AG09319 (cell line): ENCODE results near the gene CFAP97.
"Not testable (repeated sequence)": the region's sequence is repeated elsewhere in the genome, so short reads cannot be mapped to it uniquely, and the experiment has no call there.

Experiments
- DNase-seq: peaks from one replicate; pipeline ENCODE4 v3.0.0-alpha.2; 2010; ENCODE audit warnings: low read depth; ENCODE audit errors: extremely low read depth
- TF ChIP-seq, protein P1 (sequence below): IDR thresholded peaks from 2 replicates; pipeline ENCODE4 v1.5.1; 2011; ENCODE audit warnings: low read depth, mild to moderate bottlenecking, inconsistent platforms, low read length, moderate library complexity

Gene CFAP97

DNA sequence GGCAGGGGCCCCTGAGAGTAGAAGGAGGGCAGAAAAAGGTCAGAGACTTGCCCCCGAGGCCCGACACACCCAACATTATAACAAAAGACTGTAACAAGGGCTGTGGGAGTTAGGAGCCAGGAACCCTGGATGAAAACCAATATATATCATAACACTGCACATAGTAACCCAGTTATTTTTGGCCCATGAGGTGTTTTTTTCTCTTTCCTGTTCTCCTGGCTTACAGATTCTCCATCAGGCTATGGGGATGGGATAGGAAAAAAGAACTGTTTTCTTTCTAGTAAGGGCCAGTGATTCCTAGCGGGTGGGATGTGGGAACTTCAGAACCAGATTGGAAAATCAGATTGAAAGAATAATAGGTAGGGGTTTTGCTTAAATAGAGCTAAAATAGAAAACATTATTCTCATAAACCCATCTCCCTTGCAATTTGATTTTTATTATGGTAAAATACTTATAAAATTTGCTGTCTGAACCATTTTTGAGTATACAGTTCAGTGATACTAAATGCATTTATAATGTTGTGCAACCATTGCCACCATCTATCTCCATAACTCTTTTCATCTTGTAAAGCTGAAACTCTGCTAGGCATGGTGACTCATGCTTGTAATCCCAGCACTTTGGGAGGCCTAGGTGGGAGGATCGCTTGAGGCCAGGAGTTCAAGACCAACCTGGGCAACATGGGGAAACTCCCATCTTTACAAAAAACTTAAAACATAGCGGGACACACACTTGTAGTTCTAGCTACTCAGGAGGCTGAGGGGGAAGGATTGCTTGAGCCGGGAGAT lies 39.1 kb upstream of the CFAP97 start:
- no peak for DNase-seq
- TF ChIP-seq, protein P1, sequence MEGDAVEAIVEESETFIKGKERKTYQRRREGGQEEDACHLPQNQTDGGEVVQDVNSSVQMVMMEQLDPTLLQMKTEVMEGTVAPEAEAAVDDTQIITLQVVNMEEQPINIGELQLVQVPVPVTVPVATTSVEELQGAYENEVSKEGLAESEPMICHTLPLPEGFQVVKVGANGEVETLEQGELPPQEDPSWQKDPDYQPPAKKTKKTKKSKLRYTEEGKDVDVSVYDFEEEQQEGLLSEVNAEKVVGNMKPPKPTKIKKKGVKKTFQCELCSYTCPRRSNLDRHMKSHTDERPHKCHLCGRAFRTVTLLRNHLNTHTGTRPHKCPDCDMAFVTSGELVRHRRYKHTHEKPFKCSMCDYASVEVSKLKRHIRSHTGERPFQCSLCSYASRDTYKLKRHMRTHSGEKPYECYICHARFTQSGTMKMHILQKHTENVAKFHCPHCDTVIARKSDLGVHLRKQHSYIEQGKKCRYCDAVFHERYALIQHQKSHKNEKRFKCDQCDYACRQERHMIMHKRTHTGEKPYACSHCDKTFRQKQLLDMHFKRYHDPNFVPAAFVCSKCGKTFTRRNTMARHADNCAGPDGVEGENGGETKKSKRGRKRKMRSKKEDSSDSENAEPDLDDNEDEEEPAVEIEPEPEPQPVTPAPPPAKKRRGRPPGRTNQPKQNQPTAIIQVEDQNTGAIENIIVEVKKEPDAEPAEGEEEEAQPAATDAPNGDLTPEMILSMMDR: no peak

DNA sequence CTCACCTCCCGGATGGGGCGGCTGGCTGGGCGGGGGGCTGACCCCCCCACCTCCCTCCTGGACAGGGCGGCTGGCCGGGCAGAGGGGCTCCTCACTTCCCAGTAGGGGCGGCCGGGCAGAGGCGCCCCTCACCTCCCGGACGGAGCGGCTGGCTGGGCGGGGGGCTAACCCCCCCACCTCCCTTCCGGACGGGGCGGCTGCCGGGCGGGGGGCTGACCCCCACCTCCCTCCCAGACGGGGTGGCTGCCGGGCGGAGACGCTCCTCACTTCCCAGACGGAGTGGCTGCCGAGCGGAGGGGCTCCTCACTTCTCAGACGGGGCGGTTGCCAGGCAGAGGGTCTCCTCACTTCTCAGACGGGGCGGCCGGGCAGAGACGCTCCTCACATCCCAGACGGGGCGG lies 36.7 kb upstream of the CFAP97 start:
- not testable (repeated sequence) for DNase-seq

DNA sequence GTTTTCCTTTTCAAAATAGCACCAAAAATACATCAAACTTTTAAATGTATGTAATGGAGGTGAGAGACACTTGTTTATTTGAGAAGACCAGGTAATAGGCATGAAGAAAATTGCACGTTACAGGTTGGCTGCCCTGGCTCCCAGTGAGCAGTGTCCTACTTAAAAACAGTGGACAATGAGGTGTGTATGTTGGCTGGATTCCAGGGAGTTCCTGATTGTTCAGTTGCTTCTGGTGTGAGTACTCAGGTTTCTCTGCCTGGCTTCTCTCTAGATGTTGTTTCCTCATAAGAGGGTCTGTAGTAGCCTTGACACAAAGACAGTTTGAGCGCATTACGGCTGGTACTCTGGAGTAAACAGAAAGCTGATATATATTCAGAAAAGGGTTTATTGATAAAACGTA lies 35.0 kb upstream of the CFAP97 start:
- TF ChIP-seq, protein P1: no peak
- DNase-seq: no peak

DNA sequence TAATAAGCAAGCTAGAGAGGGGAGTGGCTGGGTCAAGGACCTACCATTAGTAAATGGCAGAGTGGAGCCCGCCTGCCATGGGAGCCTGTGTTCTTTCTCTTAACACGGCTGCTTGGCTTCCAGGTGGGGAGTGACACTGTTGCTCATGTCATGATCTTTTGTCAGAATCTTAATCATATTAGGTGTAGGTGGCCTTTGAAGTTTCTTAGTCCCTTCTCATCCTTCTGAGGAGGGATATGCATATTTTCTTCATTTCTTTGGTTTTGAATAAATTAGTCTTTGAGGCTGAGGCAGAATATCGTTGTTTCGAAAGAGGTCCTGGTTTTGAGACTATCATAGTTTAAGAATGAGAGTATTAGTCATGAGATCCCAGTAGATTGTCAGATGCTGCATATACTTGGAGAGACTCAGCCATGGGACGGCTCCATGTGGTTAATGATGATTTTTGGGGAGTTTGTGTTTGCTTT lies 34.4 kb upstream of the CFAP97 start:
- DNase-seq: no peak
- TF ChIP-seq, protein P1: no peak

DNA sequence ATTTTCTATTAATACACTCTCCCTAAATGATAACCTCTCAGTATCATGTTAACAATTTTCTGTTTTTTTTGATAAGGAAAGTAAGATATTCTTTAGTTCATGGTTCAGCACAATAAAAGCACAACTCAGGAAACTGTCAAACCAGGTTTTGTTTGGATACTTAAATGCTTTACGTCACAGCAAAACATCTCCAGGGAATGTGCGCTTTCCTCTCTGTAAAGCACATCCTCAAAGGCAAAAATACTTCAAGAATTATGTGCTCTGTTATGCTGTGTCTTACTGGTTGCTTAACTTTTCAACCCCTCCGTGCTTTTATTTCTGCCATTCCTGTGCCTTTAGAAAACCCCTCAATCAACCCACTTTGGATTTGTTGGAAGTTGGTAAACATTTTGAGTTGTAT lies 33.4 kb upstream of the CFAP97 start:
- TF ChIP-seq, protein P1: no peak
- DNase-seq: no peak

DNA sequence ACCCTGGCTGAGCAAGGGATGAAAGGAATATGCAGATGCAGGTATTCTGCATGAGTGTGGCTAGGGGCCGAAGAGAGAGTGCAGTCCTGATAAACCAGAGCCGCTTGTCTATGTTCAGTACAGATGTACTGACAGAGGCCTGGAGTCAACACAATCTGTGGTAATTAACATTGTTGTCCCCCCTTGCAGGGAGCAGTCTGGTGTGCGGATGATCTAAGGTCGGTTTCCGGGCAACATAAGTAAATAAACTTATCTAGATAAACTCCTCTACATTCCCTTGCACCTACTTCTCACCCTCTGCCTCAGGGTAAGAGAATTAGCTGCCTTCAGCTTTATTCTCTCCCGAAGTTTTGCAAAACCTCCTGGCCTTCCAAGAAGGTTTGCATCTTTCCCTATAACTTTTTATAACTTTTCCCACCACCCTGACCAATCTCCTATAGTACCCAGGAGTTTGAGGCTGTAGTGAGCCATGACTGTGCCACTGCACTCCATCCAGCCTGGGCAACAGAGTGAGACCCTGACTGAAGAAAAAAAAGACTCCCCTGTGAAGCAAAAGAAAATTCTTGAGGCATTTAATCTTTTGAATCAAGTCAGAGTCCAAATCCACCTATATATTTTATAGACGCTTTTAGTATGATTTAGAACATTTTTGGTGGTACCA lies 32.2 kb upstream of the CFAP97 start:
- TF ChIP-seq, protein P1: no peak
- DNase-seq: no peak

DNA sequence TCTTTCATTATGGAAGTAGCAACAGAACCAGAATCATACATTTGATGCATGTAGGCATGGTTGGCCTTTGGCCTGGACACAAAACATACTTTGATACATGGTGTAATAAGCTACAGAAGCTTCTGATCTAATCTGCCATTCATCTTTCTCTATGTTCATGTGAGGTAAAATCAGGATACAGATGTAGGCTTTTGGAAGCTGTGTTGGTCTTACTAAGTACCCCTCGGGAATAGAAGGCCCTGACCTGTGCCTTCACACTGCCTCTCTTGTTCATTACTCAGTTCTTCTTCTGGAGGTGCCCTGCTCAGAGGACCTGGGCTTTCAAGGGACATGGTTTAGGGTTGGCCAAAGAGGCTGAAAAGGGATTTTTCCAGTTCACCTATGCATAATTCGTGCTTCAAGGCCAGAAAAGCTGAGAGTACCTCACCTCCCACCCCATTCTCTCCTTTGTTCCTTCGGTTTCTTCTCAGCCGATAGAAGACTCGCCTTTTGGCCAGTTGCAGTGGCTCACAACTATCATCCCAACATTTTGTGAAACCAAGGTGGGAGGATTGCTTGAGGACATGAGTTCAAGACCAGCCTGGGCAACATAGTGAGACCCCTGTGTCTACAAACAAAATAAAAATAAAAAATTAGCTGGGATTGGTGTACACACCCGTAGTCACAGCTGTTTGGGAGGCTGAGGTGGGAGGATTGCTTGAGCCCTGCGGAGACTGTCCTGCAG lies 31.5 kb upstream of the CFAP97 start:
- TF ChIP-seq, protein P1: no peak

More for the DNA sequence above, 31.5 kb upstream of the CFAP97 start:
- no peak for DNase-seq
